K562 (cell line): Measurements from ENCODE around the gene NOTCH3. TPM values are rescaled to one million over a fixed set of nuclear protein-coding genes. Genes with fewer than 3 reads are reported as not detected.

Experiments used
- BCOR ChIP-seq: fragments of 450-650 bp; IDR thresholded peaks from 2 replicates; pipeline ENCODE4 v1.6.1; 2016
- CHD2 ChIP-seq: IDR thresholded peaks from 2 replicates; pipeline ENCODE4 v1.6.1; 2011; ENCODE audit warnings: low read depth, low read length
- CSDE1 ChIP-seq, 2 experiments: fragments of 450-650 bp; IDR thresholded peaks; 2 replicates each; pipeline ENCODE4 v1.6.1; 2016; ENCODE audit warnings: mild to moderate bottlenecking in 1 of 2
- EHMT2 ChIP-seq: fragments of 450-650 bp; IDR thresholded peaks from 2 replicates; pipeline ENCODE4 v1.6.1; 2018; ENCODE audit warnings: antibody characterized with exemption
- ELF1 ChIP-seq: fragments of 200-800 bp; sonication (Bioruptor generic); IDR thresholded peaks from 2 replicates; pipeline ENCODE4 v1.6.1; 2016; ENCODE audit warnings: missing genetic modification characterization, missing compliant biosample characterization
- KLF6 ChIP-seq: fragments of 250-450 bp; sonication (Bioruptor Pico); IDR thresholded peaks from 2 replicates; pipeline ENCODE4 v1.4.0; 2020; ENCODE audit warnings: mild to moderate bottlenecking, moderate library complexity, borderline replicate concordance
- MECOM ChIP-seq: fragments of 250-450 bp; sonication (Bioruptor Pico); IDR thresholded peaks from 2 replicates; pipeline ENCODE4 v1.8.0; 2022; ENCODE audit warnings: inconsistent platforms
- NEUROD1 ChIP-seq: fragments of 150-350 bp; IDR thresholded peaks from 2 replicates; pipeline ENCODE4 v1.6.1; 2014; ENCODE audit warnings: borderline replicate concordance, low read length, low read depth; ENCODE audit not compliant: partially characterized antibody
- NUFIP1 ChIP-seq: fragments of 450-650 bp; IDR thresholded peaks from 2 replicates; pipeline ENCODE4 v1.6.1; 2018; ENCODE audit not compliant: partially characterized antibody
- RBM25 ChIP-seq: fragments of 200-400 bp; formaldehyde crosslinking; IDR thresholded peaks from 2 replicates; pipeline ENCODE4 v1.6.1; 2018; ENCODE audit warnings: low read length, low read depth, moderate library complexity; ENCODE audit not compliant: severe bottlenecking
- RCOR1 ChIP-seq, 2 experiments: IDR thresholded peaks; 2 replicates each; pipeline ENCODE4 v1.6.1; 2012; ENCODE audit warnings: low read depth in 2 of 2, low read length in 2 of 2, borderline replicate concordance in 1 of 2, improper control_type of control experiment in 1 of 2
- RFX1 ChIP-seq: fragments of 450-650 bp; IDR thresholded peaks from 2 replicates; pipeline ENCODE4 v1.6.1; 2016; ENCODE audit warnings: mild to moderate bottlenecking, moderate library complexity
- polyA plus RNA-seq, 8 experiments: library from polyadenylated mRNA; depleted of rRNA in 4 of 8; stranded (reverse) in 5 of 8; unstranded in 3 of 8; fragments of >200 nt; fragmentation: Nextera tagmentation in 2 of 8; fragmentation: Illumina TruSeq in 1 of 8; extraction: Ambion mirVana in 2 of 8; extraction: Trizol in 1 of 8; gene quantifications; 2 replicates each; pipeline versions ENCODE4 v1.2.1 to v1.2.3, GENCODE V29; 2011 to 2014; ENCODE audit warnings: inconsistent platforms in 1 of 8, missing spikeins in 1 of 8
- total RNA-seq, 7 experiments: library from RNA; depleted of rRNA in 6 of 7; stranded (reverse); fragments of >200 nt in 6 of 7; fragmentation: Illumina TruSeq in 2 of 7; extraction: Trizol in 2 of 7; gene quantifications; 2 replicates each; pipeline versions ENCODE4 v1.2.1 to v1.2.3, GENCODE V29; 2011 to 2021; ENCODE audit warnings: low replicate concordance in 1 of 7
- TF ChIP-seq, protein P1 (sequence below): fragments of 450-650 bp; IDR thresholded peaks from 2 replicates; pipeline ENCODE4 v1.6.1; 2016; ENCODE audit warnings: low read depth, mild to moderate bottlenecking, moderate library complexity
- TF ChIP-seq, protein P2 (sequence below): fragments of 150-350 bp; conservative IDR thresholded peaks from 2 replicates; pipeline ENCODE4 v1.6.1; 2014; ENCODE audit warnings: low read length
- TF ChIP-seq, protein P3 (sequence below), 2 experiments: IDR thresholded peaks; 2 replicates each; pipeline ENCODE4 v1.6.1; 2011; ENCODE audit warnings: borderline replicate concordance in 1 of 2, control low read depth in 1 of 2, low read depth in 1 of 2, low read length in 1 of 2, mild to moderate bottlenecking in 1 of 2, mixed read lengths in 1 of 2, moderate library complexity in 1 of 2; ENCODE audit not compliant: insufficient read depth in 1 of 2, insufficient read length in 1 of 2, poor library complexity in 1 of 2, severe bottlenecking in 1 of 2; ENCODE audit errors: extremely low read depth in 1 of 2
- TF ChIP-seq, protein P4 (sequence below), 2 experiments: IDR thresholded peaks in 1 of 2; conservative IDR thresholded peaks in 1 of 2; 2 replicates each; pipeline ENCODE4 v1.6.1; 2016; ENCODE audit warnings: low read depth in 2 of 2, mild to moderate bottlenecking in 1 of 2, missing compliant biosample characterization in 1 of 2, missing genetic modification characterization in 1 of 2, moderate library complexity in 1 of 2
- TF ChIP-seq, protein P5 (sequence below): sonication (generic); formaldehyde crosslinking; IDR thresholded peaks from 2 replicates; pipeline ENCODE4 v1.8.1; 2022; ENCODE audit warnings: missing genetic modification reagents

NOTCH3 gene
- total and polyA plus RNA-seq, 9 of the 15 experiments (the other 6 are each of a cell fraction or from before 2014, with no cell fraction given), result under 0.01 to 1.2 (median 0.16) TPM

DNA sequence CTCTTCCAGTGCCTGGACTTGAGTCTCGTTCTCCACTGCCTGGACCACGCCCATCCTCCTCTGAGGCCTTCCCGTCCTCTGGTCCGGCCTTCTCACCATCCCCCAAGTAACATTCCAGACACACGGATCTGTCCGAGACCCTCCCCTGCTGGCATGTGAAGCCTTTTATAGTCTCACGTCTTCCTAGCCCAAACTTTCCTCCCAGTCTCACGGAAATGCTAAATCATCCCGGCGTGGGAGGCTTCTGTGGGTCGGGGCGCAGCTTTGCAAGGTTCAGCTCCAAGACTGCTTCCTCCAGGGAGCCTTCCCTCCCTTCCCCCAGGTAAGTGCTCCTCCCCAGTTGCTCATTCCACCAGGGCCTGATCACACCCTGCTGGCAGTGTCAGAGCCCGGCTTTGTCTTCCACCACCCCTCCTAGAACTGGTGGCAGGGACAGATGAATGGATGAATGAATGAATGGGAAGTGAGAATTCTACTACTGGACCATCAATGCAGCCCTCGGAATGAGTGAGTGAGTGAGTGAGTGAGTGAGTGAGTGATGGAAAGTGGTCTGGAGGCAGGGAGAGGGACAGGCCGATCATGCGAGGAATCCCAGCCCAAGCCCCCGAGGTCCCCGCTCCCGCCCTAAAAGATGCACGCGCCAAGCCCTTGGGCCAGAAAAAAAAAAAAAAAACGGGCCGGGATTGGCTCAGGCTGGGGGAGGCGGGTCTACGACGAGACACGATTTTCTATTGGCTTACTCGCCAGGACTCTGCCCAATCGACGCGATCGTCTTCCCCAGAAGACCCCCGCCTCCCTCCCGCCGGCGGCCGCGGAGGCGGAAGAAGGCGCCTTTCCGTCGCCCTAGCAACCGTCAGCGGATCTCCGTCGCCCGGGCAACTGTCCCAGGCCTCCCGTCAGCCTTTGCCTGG lies 22.2 kb upstream of the NOTCH3 start (continued):
- TF ChIP-seq, protein P1, sequence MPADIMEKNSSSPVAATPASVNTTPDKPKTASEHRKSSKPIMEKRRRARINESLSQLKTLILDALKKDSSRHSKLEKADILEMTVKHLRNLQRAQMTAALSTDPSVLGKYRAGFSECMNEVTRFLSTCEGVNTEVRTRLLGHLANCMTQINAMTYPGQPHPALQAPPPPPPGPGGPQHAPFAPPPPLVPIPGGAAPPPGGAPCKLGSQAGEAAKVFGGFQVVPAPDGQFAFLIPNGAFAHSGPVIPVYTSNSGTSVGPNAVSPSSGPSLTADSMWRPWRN, result no peak
- peak; percentile 96 for TF ChIP-seq NEUROD1
- TF ChIP-seq, protein P2, sequence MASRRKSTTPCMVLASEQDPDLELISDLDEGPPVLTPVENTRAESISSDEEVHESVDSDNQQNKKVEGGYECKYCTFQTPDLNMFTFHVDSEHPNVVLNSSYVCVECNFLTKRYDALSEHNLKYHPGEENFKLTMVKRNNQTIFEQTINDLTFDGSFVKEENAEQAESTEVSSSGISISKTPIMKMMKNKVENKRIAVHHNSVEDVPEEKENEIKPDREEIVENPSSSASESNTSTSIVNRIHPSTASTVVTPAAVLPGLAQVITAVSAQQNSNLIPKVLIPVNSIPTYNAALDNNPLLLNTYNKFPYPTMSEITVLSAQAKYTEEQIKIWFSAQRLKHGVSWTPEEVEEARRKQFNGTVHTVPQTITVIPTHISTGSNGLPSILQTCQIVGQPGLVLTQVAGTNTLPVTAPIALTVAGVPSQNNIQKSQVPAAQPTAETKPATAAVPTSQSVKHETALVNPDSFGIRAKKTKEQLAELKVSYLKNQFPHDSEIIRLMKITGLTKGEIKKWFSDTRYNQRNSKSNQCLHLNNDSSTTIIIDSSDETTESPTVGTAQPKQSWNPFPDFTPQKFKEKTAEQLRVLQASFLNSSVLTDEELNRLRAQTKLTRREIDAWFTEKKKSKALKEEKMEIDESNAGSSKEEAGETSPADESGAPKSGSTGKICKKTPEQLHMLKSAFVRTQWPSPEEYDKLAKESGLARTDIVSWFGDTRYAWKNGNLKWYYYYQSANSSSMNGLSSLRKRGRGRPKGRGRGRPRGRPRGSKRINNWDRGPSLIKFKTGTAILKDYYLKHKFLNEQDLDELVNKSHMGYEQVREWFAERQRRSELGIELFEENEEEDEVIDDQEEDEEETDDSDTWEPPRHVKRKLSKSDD, result no peak
- TF ChIP-seq KLF6 (CRISPR knock-in tag), result no peak
- TF ChIP-seq RCOR1 (IDR thresholded peaks at IDR 0.05; ENCODE audit: borderline replicate concordance in 1 of 2, low read depth in 2 of 2, low read length in 2 of 2), result peak in 1 of 2 experiments; percentile 65; a peak in 1 of 4 replicates
- peak; percentile 43; the same call in 1 of the 2 replicates for TF ChIP-seq CHD2
- TF ChIP-seq ELF1 (tag), result peak; percentile 77
- TF ChIP-seq, protein P3, sequence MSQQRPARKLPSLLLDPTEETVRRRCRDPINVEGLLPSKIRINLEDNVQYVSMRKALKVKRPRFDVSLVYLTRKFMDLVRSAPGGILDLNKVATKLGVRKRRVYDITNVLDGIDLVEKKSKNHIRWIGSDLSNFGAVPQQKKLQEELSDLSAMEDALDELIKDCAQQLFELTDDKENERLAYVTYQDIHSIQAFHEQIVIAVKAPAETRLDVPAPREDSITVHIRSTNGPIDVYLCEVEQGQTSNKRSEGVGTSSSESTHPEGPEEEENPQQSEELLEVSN (IDR thresholded peaks at IDR 0.05; ENCODE audit: borderline replicate concordance in 1 of 2, extremely low read depth in 1 of 2, insufficient read depth in 1 of 2, insufficient read length in 1 of 2, low read depth in 1 of 2, low read length in 1 of 2, poor library complexity in 1 of 2, severe bottlenecking in 1 of 2), result peak in 1 of 2 experiments; percentile 83
- TF ChIP-seq NUFIP1, result no peak
- no peak for TF ChIP-seq MECOM (CRISPR knock-in tag)
- TF ChIP-seq RFX1, result peak; percentile 99
- peak; percentile 54 for TF ChIP-seq RBM25
- TF ChIP-seq, protein P4, sequence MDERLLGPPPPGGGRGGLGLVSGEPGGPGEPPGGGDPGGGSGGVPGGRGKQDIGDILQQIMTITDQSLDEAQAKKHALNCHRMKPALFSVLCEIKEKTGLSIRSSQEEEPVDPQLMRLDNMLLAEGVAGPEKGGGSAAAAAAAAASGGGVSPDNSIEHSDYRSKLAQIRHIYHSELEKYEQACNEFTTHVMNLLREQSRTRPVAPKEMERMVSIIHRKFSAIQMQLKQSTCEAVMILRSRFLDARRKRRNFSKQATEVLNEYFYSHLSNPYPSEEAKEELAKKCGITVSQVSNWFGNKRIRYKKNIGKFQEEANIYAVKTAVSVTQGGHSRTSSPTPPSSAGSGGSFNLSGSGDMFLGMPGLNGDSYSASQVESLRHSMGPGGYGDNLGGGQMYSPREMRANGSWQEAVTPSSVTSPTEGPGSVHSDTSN (CRISPR knock-in tag; IDR thresholded peaks at IDR 0.05; ENCODE audit: low read depth), result peak; percentile 34; the same call in 1 of the 2 replicates
- TF ChIP-seq, protein P4 (tag; conservative IDR thresholded peaks at IDR 0.05; ENCODE audit: low read depth), result no peak
- TF ChIP-seq BCOR, result peak; percentile 51; the same call in 1 of the 2 replicates
- TF ChIP-seq, protein P5, sequence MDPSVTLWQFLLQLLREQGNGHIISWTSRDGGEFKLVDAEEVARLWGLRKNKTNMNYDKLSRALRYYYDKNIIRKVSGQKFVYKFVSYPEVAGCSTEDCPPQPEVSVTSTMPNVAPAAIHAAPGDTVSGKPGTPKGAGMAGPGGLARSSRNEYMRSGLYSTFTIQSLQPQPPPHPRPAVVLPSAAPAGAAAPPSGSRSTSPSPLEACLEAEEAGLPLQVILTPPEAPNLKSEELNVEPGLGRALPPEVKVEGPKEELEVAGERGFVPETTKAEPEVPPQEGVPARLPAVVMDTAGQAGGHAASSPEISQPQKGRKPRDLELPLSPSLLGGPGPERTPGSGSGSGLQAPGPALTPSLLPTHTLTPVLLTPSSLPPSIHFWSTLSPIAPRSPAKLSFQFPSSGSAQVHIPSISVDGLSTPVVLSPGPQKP, result no peak
- no peak for TF ChIP-seq EHMT2
- TF ChIP-seq CSDE1 (IDR thresholded peaks at IDR 0.05), result peak in 1 of 2 experiments; percentile 97; a peak in 2 of 4 replicates
